AML-193 (cell line): ENCODE results near the gene BAZ2B.
A peak's percentile ranks its signal among the peaks of the same experiment; 100 is the strongest.
"Not testable (repeated sequence)": the region's sequence is repeated elsewhere in the genome, so short reads cannot be mapped to it uniquely, and the experiment has no call there.

Experiments used
- DNase-seq, 2 experiments: peaks; one replicate each; lab custom pipeline; 2025; lab: John Stamatoyannopoulos, UW

Gene BAZ2B

GRCh38 chr2:159616286-159616701 lies at the start of gene BAZ2B:
TSS of gene BAZ2B (minus strand) at chr2:159616548. CDS start at chr2:159478719, 137,829 bp downstream.
- peak; percentile 39 to 46 for DNase-seq

DNA sequence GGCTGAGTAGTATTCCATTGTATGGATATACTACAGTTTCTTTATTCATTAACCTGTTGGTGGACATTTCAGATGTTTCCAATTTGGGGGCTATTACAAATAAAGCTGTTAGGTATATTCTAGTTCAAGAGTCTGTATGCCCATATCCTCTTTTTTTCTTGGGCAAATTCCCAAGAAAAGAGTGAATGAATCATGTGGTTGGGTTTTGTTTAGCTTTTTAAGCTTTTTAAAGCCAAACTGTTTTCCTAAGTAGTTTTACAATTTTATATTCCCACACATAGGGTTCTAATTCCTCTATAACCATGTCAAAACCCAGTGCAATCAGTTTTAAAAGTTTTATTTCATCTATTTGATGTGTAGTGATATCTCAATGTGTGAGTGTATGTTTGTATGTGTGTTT lies 44.9 kb upstream of the BAZ2B start:
- DNase-seq: no peak

DNA sequence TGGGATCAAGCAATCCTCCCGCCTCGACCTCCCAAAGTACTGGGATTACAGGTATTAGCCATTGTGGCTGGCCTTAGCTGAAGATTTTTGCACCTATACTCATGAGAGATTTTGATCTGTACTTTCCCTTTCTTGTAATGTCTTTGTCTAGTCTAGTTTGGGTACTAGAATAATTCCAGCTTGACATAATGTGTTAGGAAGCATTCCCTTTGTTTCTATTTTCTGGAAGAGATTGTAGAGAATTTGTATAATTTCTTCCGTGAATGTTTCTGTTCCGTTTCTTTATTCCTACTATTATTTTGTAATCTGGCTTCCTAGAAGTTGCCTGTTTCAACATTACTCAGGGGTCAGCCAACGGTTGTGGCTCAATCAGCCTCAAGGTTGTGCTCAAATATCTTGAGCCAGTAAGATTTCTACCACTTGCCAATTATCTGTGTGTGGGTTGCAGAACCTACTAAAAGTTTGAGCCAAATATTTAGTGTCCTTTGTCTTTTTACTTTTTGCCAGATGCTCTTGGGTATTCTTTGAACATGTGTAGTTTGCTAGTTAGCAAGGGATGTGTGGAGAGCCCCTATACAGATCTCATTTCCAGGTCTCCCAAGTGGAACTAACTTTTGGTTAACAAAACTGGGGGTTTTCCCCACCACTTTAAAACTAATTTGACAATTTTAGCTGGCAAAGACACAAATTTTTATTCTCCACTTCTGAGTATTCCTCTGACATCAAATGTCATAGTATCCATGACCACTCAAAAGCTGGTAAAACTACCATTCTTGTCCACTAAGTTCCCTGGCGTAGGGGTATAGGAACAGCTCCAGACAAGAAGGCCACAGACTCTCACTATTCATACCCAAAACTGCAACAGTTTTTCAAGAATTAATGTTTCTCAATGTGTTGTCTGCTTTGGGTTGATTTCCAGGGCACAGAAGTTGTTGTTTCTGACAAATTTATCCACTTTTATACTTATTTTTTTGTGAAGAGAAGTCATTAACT lies 42.8 kb upstream of the BAZ2B start:
- DNase-seq: no peak

- no peak for DNase-seq
These were observed 37.6 kb upstream of the BAZ2B start for GRCh38 chr2:159653962-159654361.

GRCh38 chr2:159651884-159652283 lies 35.5 kb upstream of the BAZ2B start:
- no peak for DNase-seq

GRCh38 chr2:159650574-159650973 lies 34.2 kb upstream of the BAZ2B start:
- DNase-seq: no peak

DNA sequence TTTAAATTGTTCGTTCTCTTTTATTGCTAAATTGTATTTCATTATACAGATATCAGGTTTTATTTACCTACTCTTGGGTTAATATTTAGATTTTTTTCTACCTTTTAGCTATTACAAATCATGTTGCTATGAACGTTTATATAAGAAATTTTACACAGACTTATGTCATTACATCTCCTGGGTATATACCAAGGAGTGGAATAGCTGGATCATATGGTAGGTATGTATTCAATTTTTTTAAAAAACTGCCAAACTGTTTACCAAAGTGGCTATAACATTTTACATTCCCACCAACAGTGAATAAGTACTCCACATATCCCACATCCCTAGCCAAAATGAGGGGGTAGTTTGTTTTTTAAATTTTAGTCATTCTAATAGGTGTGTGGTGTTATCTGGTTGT lies 32.3 kb upstream of the BAZ2B start:
- no peak for DNase-seq

GRCh38 chr2:159647667-159648066 lies 31.3 kb upstream of the BAZ2B start:
- no peak for DNase-seq

- DNase-seq: no peak
These were observed 23.8 kb upstream of the BAZ2B start for GRCh38 chr2:159640176-159640575.

DNA sequence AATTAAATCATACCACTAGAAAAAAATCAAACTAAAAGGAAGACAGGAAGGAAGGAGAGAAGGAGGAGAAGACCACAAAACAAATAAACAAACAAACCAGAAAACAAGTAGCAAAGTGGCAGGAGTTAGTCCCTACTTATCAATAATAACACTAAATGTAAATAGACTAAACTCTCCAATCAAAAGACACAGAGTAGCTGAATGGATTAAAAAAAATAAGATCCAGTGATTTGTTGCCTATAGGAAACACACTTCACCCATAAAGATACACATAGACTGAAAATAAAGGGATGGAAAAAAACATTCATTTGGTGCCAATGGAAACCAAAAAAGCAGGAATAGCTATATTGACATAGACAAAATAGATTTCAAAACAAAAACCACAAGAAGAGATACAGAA lies 23.4 kb upstream of the BAZ2B start:
- DNase-seq: no peak

GRCh38 chr2:159639071-159639470 lies 22.7 kb upstream of the BAZ2B start:
- DNase-seq: no peak

- no peak for DNase-seq
These were observed 21.7 kb upstream of the BAZ2B start for GRCh38 chr2:159637988-159638501.

- DNase-seq: no peak
These were observed 20.9 kb upstream of the BAZ2B start for GRCh38 chr2:159637240-159637639.

- peak; percentile 69 to 72 for DNase-seq
These were observed 18.9 kb upstream of the BAZ2B start for GRCh38 chr2:159635006-159635789.

DNA sequence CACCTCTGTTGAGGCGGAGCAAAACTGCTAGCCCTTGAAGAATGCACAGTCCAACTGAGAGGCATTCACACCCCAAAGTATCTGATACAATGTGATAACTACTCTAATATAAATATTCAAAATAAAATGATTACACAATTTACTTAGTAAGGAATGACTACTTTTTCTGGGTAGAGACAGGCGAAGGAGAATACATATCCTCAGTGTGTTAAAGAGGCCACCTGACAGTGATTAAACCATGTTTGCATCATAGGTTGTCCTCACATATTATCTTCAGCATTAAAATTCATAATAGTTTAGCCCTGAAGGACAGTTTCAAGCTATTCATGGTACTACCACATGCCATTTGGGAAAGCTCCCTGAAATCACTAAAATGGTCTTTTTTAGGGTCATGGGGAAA lies 16.9 kb upstream of the BAZ2B start:
- DNase-seq: no peak

- DNase-seq: not testable (repeated sequence)
These were observed 9.3 kb upstream of the BAZ2B start for GRCh38 chr2:159625628-159626027.

GRCh38 chr2:159623436-159623835 lies 7.1 kb upstream of the BAZ2B start:
- DNase-seq: no peak

DNA sequence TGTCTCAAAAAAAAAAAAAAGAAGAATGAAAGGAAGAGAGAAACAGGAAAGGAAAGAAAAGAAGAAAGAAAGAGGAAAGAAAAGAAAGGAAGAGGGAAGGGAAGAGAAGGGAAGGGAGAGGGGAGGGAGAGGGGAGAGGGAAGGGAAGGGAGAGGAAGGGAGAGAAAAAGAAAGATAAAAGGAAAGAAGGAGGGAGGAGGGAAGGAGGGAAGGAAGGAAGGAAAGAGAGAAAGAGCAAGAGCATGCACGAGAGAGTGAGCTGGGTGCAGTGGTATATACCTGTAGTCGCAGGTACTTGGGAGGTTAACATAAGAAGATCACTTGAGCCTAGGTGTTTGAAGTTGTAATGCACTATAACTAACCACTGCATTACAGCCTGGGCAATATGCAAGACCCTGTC lies 6.6 kb upstream of the BAZ2B start:
- no peak for DNase-seq

GRCh38 chr2:159620796-159621195 lies 4.4 kb upstream of the BAZ2B start:
- peak; percentile 68 to 75 for DNase-seq

- no peak for DNase-seq
These were observed 1.3 kb upstream of the BAZ2B start for GRCh38 chr2:159617646-159618045.

- no peak for DNase-seq
These were observed 752 bp upstream of the BAZ2B start for GRCh38 chr2:159617100-159617499.
